GM23338 (cell line): ENCODE results near the gene WWOX. TPM values are rescaled to one million over a fixed set of nuclear protein-coding genes. Genes with fewer than 3 reads are reported as not detected.

Source experiments
- ATAC-seq: fragments of 200-7000 bp; cut with Tn5 transposase; 3 replicates; pipeline ENCODE4 v1.9.1; 2020
- DNase-seq: peaks from one replicate; pipeline ENCODE4 v3.0.0-alpha.2; 2015; ENCODE audit warnings: low spot score
- H2AFZ ChIP-seq: fragments of 200-600 bp; sonication (generic); 2 replicates; pipeline ENCODE4 v1.8.0; 2016; ENCODE audit warnings: antibody characterized with exemption, mild to moderate bottlenecking, moderate library complexity
- H3F3A ChIP-seq: fragments of 200-600 bp; sonication (generic); replicated peaks from 2 replicates; pipeline ENCODE4 v1.8.0; 2017; ENCODE audit warnings: antibody characterized with exemption, mixed run types, low read depth
- H3K27ac ChIP-seq: fragments of 200-600 bp; sonication (generic); 2 replicates; pipeline ENCODE4 v1.6.1; 2016; ENCODE audit warnings: low read depth
- H3K27me3 ChIP-seq: fragments of 200-600 bp; sonication (generic); 2 replicates; pipeline ENCODE4 v1.8.0; 2016; ENCODE audit warnings: mild to moderate bottlenecking, mixed run types, moderate library complexity; ENCODE audit not compliant: insufficient read depth
- H3K36me3 ChIP-seq: fragments of 200-600 bp; sonication (generic); 2 replicates; pipeline ENCODE4 v1.8.0; 2016; ENCODE audit warnings: mild to moderate bottlenecking; ENCODE audit not compliant: insufficient read depth
- H3K4me1 ChIP-seq: fragments of 200-600 bp; sonication (generic); 2 replicates; pipeline ENCODE4 v1.8.0; 2016; ENCODE audit warnings: mild to moderate bottlenecking, moderate library complexity; ENCODE audit not compliant: insufficient read depth
- H3K4me2 ChIP-seq: fragments of 200-600 bp; sonication (generic); 2 replicates; pipeline ENCODE4 v1.7.1; 2017; ENCODE audit warnings: mixed run types
- H3K4me3 ChIP-seq: fragments of 200-600 bp; sonication (generic); 2 replicates; pipeline ENCODE4 v1.6.1; 2016; ENCODE audit warnings: mixed run types
- H3K79me2 ChIP-seq: fragments of 200-600 bp; sonication (generic); replicated peaks from 2 replicates; pipeline ENCODE4 v1.8.0; 2017; ENCODE audit warnings: mild to moderate bottlenecking; ENCODE audit not compliant: insufficient read depth
- H3K9me2 ChIP-seq: fragments of 200-600 bp; sonication (generic); 2 replicates; pipeline ENCODE4 v1.8.0; 2017; ENCODE audit not compliant: insufficient read depth
- H4K20me1 ChIP-seq: fragments of 200-600 bp; sonication (generic); replicated peaks from 2 replicates; pipeline ENCODE4 v1.8.0; 2017; ENCODE audit warnings: mild to moderate bottlenecking; ENCODE audit not compliant: insufficient read depth
- H3K27ac Mint-ChIP-seq: 2 replicates; pipeline ENCODE4 v1.8.0; 2020; ENCODE audit warnings: inconsistent platforms, mild to moderate bottlenecking, moderate library complexity, mixed read lengths
- H3K27me3 Mint-ChIP-seq: 3 replicates; pipeline ENCODE4 v1.8.0; 2022; ENCODE audit warnings: low read depth, mild to moderate bottlenecking, moderate library complexity, mixed read lengths, inconsistent platforms; ENCODE audit not compliant: insufficient read depth, poor library complexity
- H3K36me3 Mint-ChIP-seq: 3 replicates; pipeline ENCODE4 v1.8.0; 2021; ENCODE audit warnings: low read depth, mild to moderate bottlenecking, inconsistent platforms, moderate library complexity, mixed read lengths
- H3K4me1 Mint-ChIP-seq: 3 replicates; pipeline ENCODE4 v1.8.0; 2020; ENCODE audit warnings: mild to moderate bottlenecking, inconsistent platforms, mixed read lengths
- H3K4me3 Mint-ChIP-seq: 3 replicates; pipeline ENCODE4 v1.8.0; 2021; ENCODE audit warnings: moderate library complexity, mild to moderate bottlenecking, inconsistent platforms, mixed read lengths
- H3K9me3 Mint-ChIP-seq: 3 replicates; pipeline ENCODE4 v1.8.0; 2020; ENCODE audit warnings: moderate library complexity, mild to moderate bottlenecking, inconsistent platforms, mixed read lengths
- ETS1 ChIP-seq: IDR thresholded peaks from 2 replicates; pipeline ENCODE4 v1.6.1; 2016; ENCODE audit warnings: antibody characterized with exemption
- JUNB ChIP-seq: IDR thresholded peaks from one replicate; pipeline ENCODE4 v1.6.1; 2016; ENCODE audit warnings: antibody characterized with exemption; ENCODE audit not compliant: unreplicated experiment
- ZNF462 ChIP-seq: fragments of 250-450 bp; sonication (Bioruptor Pico); IDR thresholded peaks from 2 replicates; pipeline ENCODE4 v1.5.0; 2020; ENCODE audit warnings: mild to moderate bottlenecking, moderate library complexity
- polyA plus RNA-seq: library from polyadenylated mRNA; unstranded; fragments of >200 nt; fragmentation: Nextera tagmentation; extraction: Ambion mirVana; gene quantifications from 2 replicates; pipeline ENCODE4 v1.2.1, GENCODE V29; 2016
- total RNA-seq: library from RNA; depleted of rRNA; stranded (reverse); fragments of >200 nt; shearing (Covaris generic); gene quantifications from 2 replicates; pipeline ENCODE4 v1.2.3, GENCODE V29; 2014

The WWOX gene
- total and polyA plus RNA-seq, 2 experiments from 2014 or later = 10.0 to 19.3 TPM

- Mint-ChIP-seq H3K4me3 (no peak overlapping the region), H3K9me3 (no peaks in the 10 kb centered on the region; the same call in 2 of the 3 replicates), H3K36me3 (no peaks in the 10 kb centered on the region), H3K27ac (no peak overlapping the region), H3K4me1 (peaks cover 8% of the 10 kb centered on the region; the same call in 2 of the 3 replicates), H3K27me3 (peaks cover 2% of the 10 kb centered on the region)
- DNase-seq (no peak), ATAC-seq (no peak)
- H3F3A ChIP-seq = no peaks in the 10 kb centered on the region
- H3K36me3 ChIP-seq = no peaks in the 10 kb centered on the region
- H3K27me3 ChIP-seq = no peaks in the 10 kb centered on the region
- peak overlapping the region; percentile 57; the same call in 1 of the 2 replicates for H2AFZ ChIP-seq
- H3K4me3 ChIP-seq = no peak overlapping the region
- no peaks in the 10 kb centered on the region; the same call in 1 of the 2 replicates for H3K4me1 ChIP-seq
- no peaks in the 10 kb centered on the region for H3K79me2 ChIP-seq
- no peaks in the 10 kb centered on the region for H3K9me2 ChIP-seq
- H4K20me1 ChIP-seq = no peaks in the 10 kb centered on the region
- H3K4me2 ChIP-seq = no peak overlapping the region
- no peak for TF ChIP-seq ZNF462 (CRISPR knock-in tag)
- no peak overlapping the region for H3K27ac ChIP-seq
Measured at GRCh38 chr16:79250502-79251098, 1151.1 kb downstream of the WWOX start.

GRCh38 chr16:79253100-79253631 lies 1153.7 kb downstream of the WWOX start:
- H3K27me3 ChIP-seq = no peaks in the 10 kb centered on the region
- peaks cover 2% of the 10 kb centered on the region for H3K27me3 Mint-ChIP-seq
- DNase-seq (no peak), ATAC-seq (no peak)
- no peaks in the 10 kb centered on the region for H3K4me1 Mint-ChIP-seq
- no peaks in the 10 kb centered on the region for H3K9me3 Mint-ChIP-seq
- no peaks in the 10 kb centered on the region for H3K79me2 ChIP-seq
- no peak overlapping the region for H3K27ac Mint-ChIP-seq
- H3K4me3 Mint-ChIP-seq = no peak overlapping the region
- no peak overlapping the region for H3K4me2 ChIP-seq
- H4K20me1 ChIP-seq = no peaks in the 10 kb centered on the region
- H3K27ac ChIP-seq = no peak overlapping the region
- H3K4me3 ChIP-seq = no peak overlapping the region
- no peaks in the 10 kb centered on the region for H3K4me1 ChIP-seq
- 0 out of 2 replicates have a peak overlapping the region, but pooled peaks have one; percentile 65 for H2AFZ ChIP-seq
- H3K36me3 ChIP-seq = no peaks in the 10 kb centered on the region
- no peaks in the 10 kb centered on the region for H3F3A ChIP-seq
- no peaks in the 10 kb centered on the region for H3K9me2 ChIP-seq
- no peaks in the 10 kb centered on the region for H3K36me3 Mint-ChIP-seq
- TF ChIP-seq ETS1 (no peak), ZNF462 (CRISPR knock-in tag) (no peak), JUNB (no peak)
